Putamen (tissue), 1 donor: ENCODE measurements around the gene TMEM219.
A peak's percentile ranks its signal among the peaks of the same experiment; 100 is the strongest.
"Not testable (repeated sequence)": the region's sequence is repeated elsewhere in the genome, so short reads cannot be mapped to it uniquely, and the experiment has no call there.

Source experiments
- DNase-seq: peaks from one replicate; pipeline ENCODE4 v3.0.0-alpha.2; 2016; ENCODE audit warnings: low spot score

The TMEM219 gene

GRCh38 chr16:29951625-29952365 is 10.1 kb upstream of the TMEM219 start:
- no peak for DNase-seq

DNA sequence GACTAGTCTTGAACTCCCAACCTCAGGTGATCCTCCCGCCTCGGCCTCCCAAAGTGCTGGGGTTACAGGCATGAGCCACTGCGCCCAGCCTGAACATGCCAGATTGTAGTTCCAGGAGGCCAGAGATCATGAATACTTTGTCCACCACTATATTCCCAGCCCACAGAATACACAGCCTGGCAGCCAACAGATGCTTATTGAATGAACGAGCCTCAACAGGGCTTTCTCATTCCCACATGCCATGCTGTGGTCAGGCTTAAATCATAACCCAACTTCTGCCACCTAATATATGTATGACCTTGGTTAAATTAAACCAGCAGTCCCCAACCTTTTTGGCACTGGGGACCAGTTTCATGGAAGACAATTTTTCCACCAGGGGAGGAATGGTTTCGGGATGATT is 3.1 kb upstream of the TMEM219 start:
- no peak for DNase-seq

GRCh38 chr16:29959293-29959692 is 2.6 kb upstream of the TMEM219 start:
- DNase-seq: no peak

DNA sequence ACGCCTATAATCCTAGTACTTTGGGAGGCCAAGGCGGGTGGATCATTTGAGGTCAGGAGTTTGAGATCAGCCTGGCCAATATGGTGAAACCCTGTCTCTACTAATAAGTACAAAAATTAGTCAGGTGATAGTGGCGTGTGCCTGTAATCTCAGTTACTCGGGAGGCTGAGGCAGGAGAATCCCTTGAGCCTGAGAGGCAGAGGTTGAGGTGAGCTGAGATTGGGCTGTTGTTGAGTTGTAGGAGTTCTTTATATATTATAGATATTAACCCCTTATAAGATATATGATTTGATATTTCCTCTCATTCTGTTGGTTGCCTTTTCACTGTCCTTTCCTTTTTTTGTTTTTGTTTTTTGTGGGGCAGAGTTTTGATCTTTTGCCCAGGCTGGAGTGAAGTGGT is 2.1 kb upstream of the TMEM219 start:
- not testable (repeated sequence) for DNase-seq

- DNase-seq: no peak
These were observed 776 bp upstream of the TMEM219 start for GRCh38 chr16:29961127-29961478.

- no peak for DNase-seq
These were observed 590 bp downstream of the TMEM219 start for GRCh38 chr16:29962344-29962994.

DNA sequence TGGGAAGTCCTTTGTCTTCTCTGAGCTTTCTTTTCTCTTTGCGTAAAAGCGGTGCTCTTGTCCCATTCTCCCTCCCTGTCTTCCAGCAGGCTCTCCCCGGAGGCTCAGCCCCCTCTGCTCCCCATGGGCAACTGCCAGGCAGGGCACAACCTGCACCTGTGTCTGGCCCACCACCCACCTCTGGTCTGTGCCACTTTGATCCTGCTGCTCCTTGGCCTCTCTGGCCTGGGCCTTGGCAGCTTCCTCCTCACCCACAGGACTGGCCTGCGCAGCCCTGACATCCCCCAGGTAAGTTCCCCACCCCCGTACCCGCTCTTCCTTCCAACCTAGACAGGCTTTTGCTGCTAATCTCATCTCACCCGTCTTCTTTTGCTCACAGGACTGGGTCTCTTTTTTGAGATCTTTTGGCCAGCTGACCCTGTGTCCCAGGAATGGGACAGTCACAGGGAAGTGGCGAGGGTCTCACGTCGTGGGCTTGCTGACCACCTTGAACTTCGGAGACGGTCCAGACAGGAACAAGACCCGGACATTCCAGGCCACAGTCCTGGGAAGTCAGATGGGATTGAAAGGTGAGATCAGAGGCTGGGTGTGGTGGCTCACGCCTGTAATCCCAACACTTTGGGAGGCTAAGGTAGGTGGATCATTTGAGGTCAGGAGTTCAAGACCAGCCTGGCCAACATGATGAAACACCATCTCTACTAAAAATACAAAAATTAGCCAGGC is 1.3 kb downstream of the TMEM219 start:
- DNase-seq: no peak

DNA sequence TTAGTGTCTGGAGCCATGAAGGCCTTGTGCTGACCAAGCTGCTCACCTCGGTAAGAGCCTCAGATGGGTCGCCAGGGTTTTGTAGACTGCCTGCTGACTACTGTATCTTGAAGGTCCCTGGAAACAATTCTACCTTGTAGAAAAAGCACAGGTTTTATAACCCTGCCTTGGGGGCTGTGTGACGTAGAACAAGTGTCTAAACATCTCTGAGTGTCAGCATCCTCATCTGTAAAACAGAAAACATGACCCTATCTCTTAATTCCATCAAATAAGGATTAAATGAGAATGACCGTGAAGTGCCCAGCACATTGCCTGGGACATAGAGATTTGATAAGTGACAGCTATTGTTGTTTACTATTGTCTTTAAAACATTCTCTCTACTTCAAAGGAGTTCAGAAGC is 6.3 kb downstream of the TMEM219 start:
- DNase-seq: no peak

- no peak for DNase-seq
These were observed 9.4 kb downstream of the TMEM219 start for GRCh38 chr16:29971304-29971703.

DNA sequence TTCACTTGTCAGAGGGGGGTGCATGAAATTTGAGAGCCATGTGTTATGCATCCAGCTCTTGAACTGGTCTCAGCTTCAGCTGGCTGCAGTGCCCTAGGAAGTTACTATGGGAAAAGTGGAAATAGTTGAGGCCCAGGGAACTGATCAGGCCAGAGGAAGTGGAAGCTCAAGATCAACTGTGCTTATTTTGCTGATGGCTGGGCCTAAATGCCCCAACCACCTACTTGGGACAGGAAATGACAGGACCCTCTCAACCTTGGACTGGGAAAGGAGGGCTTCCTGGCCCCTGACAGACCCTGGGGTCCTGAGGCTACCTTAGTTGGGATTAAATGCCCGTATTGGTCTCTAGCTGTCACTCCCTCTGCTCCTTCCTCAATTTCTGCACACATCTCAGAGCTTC is 10.6 kb downstream of the TMEM219 start:
- DNase-seq: no peak

DNA sequence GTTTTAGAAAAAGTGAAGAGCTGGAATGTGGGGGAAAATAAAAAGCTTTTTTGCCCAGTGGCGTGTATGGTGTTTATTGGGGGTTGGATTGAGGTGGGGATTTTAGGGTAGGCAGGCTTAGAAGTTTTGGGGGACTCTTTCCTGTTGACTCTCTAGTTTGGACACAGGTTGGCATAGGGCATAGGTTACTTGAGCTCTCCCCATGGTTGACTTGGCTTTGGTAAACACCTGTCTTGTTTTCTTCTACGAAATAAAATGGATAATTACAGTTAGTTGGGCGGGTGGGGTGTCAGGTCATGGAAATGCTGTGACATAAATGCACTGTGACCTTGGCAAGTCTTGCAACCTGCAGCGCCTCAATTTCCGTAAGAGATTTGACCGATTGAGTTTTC is 11.1 kb downstream of the TMEM219 start:
- no peak for DNase-seq

DNA sequence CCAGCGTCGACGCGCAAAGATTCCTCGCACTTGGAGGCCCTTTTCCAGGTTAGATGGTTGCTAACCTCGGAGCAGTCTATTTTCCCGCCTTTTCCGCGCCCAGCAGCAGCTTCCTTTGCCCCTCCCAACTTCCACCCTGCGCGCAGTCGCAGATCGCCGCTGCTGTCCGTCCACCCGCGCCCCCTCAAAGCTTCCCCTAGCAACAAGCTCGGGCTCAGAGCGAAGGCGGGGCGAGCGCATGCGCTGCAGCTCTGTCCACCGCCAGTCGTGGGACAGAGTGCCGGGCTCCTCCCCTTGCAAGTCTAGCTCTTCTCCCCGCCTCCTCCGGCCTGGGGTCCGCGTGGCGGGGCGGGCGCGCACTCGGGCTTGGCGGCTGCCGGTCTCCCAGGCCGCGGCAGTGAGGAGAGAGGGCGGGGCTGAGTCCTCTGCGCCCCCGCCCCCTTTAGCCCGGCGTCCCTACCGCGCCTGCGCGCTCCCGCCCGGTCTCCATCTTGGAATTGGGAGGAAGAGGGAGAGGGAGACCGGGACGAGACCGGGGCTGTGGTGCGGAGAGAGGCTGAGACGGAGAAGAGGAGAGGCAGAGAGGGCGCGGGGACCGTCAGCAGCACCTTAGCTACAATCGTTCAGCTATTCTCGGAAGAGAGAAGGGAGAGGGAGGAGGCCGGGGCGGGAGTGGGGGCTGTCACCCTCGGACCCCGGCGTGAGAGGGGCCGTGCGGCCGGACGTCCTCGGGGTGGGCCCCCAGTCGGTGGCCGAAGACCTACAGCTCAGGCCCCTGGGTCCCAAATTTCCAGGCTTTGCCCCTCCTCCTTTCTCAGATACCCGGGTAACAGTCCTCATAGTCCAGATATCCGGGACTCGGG is 11.7 kb downstream of the TMEM219 start, which contains the start of gene TAOK2:
Gene TAOK2, plus strand, starts transcription at position 485 of the 863 bp plus-strand sequence. CDS start 3,905 bp downstream, outside the sequence.
- DNase-seq: peak; percentile 99

- no peak for DNase-seq
These were observed 12.6 kb downstream of the TMEM219 start for GRCh38 chr16:29974291-29975133.

- no peak for DNase-seq
These were observed 13.3 kb downstream of the TMEM219 start for GRCh38 chr16:29975134-29975538.

DNA sequence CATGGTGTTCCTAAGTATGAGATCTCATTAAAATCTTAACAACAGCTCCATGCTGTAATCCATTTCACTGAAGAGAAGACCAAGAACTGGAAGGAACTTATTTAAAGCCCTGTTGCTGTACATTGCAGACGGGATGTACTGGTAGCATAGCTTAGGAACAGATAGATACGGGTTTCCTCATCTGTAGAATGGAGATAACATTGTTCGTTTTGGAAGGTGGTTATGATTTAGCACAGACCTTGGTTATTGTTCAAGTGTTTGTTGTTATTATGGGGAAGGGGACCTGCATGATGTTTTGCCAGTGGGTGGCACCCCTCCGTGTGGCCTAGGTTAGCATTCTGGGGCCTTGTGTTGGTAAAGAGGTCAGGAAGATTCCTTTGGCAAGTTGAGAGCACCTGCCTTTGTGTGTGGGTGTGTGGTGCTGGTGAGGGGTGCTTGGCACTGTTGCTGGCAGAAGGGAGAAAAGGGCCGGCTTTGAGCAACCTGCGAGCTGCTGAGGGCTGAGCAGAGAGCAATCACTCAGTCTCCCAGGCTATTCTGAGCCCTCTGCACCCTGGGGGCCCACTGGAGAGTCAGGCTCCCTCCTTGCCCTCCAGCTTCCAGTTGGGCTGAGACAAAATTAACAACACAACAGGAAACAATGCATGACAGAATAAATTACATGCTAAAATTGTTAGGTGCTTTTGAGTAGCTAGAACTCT is 14.1 kb downstream of the TMEM219 start:
- no peak for DNase-seq

DNA sequence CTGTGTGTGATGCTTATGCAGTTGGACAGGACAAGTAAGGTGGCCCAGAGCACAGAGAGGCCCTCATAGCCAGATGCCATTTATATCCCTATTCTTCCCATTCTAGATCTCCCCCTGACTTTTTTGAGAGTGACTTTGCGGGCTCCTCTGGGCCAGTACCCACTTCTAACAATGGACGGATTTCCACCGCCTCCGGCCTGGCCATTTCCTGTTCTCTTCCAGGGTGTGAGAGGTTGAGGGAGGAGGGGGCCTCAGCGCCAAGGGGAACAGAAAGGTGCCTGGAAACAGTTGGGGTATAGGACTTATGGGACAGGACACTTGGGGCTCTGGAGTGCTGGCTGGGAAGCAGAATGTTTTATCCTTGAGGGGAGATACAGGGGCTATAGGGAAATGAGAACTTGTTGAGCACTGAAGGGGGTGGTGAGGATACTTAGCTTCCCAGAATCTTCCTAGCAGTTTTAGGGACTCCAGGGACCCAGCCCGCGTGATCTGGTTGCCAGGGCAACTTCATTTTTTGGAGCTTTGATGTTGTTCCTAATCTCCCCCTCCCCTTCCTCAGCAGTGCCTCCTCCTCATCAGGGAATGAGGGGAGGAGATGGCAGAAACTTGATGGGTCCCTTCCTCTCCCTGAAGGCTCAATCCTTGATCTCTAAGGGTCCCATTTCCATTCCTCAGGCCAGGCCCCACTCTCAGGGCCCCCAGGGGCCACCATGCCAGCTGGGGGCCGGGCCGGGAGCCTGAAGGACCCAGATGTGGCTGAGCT is 15.4 kb downstream of the TMEM219 start:
- DNase-seq: no peak

- no peak for DNase-seq
These were observed 16.2 kb downstream of the TMEM219 start for GRCh38 chr16:29978081-29978480.

- no peak for DNase-seq
These were observed 16.8 kb downstream of the TMEM219 start for GRCh38 chr16:29978564-29979270.
